Measurements from ENCODE around the gene TREM2. TPM values are rescaled to one million over a fixed set of nuclear protein-coding genes. Genes with fewer than 3 reads are reported as not detected.
A peak's percentile ranks its signal among the peaks of the same experiment; 100 is the strongest.
"Not testable (repeated sequence)": the region's sequence is repeated elsewhere in the genome, so short reads cannot be mapped to it uniquely, and the experiment has no call there.

Gene TREM2
- total RNA-seq, 1 donor: not detected

GRCh38 chr6:41156001-41156400 lies 6.9 kb downstream of the TREM2 start:
- no peak for DNase-seq (ENCODE audit: low read depth in 2 of 3, low spot score in 2 of 3)

- no peak for DNase-seq (ENCODE audit: low read depth in 2 of 3, low spot score in 2 of 3)
Measured at GRCh38 chr6:41155132-41155805, 7.6 kb downstream of the TREM2 start.

GRCh38 chr6:41153992-41154625 lies 8.8 kb downstream of the TREM2 start, which contains the start of gene TREML1:
TREML1 (minus strand) TSS chr6:41154347; CDS start chr6:41154288, 59 bp downstream.
- peak in 1 of 3 donors; percentile 9 for DNase-seq (ENCODE audit: low read depth in 2 of 3, low spot score in 2 of 3)

GRCh38 chr6:41153451-41153850 lies 9.5 kb downstream of the TREM2 start:
- no peak for DNase-seq (ENCODE audit: low read depth in 2 of 3, low spot score in 2 of 3)

GRCh38 chr6:41150671-41151070 lies 12.2 kb downstream of the TREM2 start:
- DNase-seq (ENCODE audit: low read depth in 2 of 3, low spot score in 2 of 3): no peak

GRCh38 chr6:41147917-41148316 lies 15.0 kb downstream of the TREM2 start:
- DNase-seq (ENCODE audit: low read depth in 2 of 3, low spot score in 2 of 3): no peak

GRCh38 chr6:41136911-41137310 lies 26.0 kb downstream of the TREM2 start:
- DNase-seq (ENCODE audit: low read depth in 2 of 3, low spot score in 2 of 3): no peak

GRCh38 chr6:41135062-41135832 lies 27.7 kb downstream of the TREM2 start:
- no peak for DNase-seq (ENCODE audit: low read depth in 2 of 3, low spot score in 2 of 3)

GRCh38 chr6:41132254-41132653 lies 30.7 kb downstream of the TREM2 start:
- no peak for DNase-seq (ENCODE audit: low read depth in 2 of 3, low spot score in 2 of 3)

GRCh38 chr6:41125282-41125681 lies 37.6 kb downstream of the TREM2 start:
- no peak for DNase-seq (ENCODE audit: low read depth in 2 of 3, low spot score in 2 of 3)

- no peak for DNase-seq (ENCODE audit: low read depth in 2 of 3, low spot score in 2 of 3)
Measured at GRCh38 chr6:41122918-41123317, 40.0 kb downstream of the TREM2 start.

- DNase-seq (ENCODE audit: low read depth in 2 of 3, low spot score in 2 of 3): no peak
Measured at GRCh38 chr6:41122373-41122772, 40.5 kb downstream of the TREM2 start.

GRCh38 chr6:41120058-41120457 lies 42.9 kb downstream of the TREM2 start:
- no peak for DNase-seq (ENCODE audit: low read depth in 2 of 3, low spot score in 2 of 3)

- no peak for DNase-seq (ENCODE audit: low read depth in 2 of 3, low spot score in 2 of 3)
Measured at GRCh38 chr6:41119508-41119907, 43.4 kb downstream of the TREM2 start.

GRCh38 chr6:41115027-41115426 lies 47.9 kb downstream of the TREM2 start:
- DNase-seq (ENCODE audit: low read depth in 2 of 3, low spot score in 2 of 3): not testable (repeated sequence)

GRCh38 chr6:41111017-41111416 lies 51.9 kb downstream of the TREM2 start:
- no peak for DNase-seq (ENCODE audit: low read depth in 2 of 3, low spot score in 2 of 3)

Other genes with a start within 250 kb of the TREM2 start
- 1.3 TPM for gene UNC5CL, start 123.9 kb downstream of the TREM2 start, total RNA-seq
- not detected for gene TSPO2, start 120.6 kb downstream of the TREM2 start, total RNA-seq
- not detected for gene APOBEC2, start 109.9 kb downstream of the TREM2 start, total RNA-seq
- gene OARD1, start 90.8 kb downstream of the TREM2 start, total RNA-seq: 10.5 TPM
- gene NFYA, start 90.1 kb downstream of the TREM2 start, total RNA-seq: 54.7 TPM
- gene TREML1, start 8.8 kb downstream of the TREM2 start, total RNA-seq: 1.1 TPM
- 8.1 TPM for gene TREML2, start 38.0 kb upstream of the TREM2 start, total RNA-seq
- not detected for gene TREML4, start 65.2 kb upstream of the TREM2 start, total RNA-seq
- gene TREM1, start 123.6 kb upstream of the TREM2 start, total RNA-seq: 0.54 TPM
- gene NCR2, start 172.5 kb upstream of the TREM2 start, total RNA-seq: not detected

Data from hematopoietic multipotent progenitor cell (in vitro differentiated cells).